Measurements from ENCODE around the gene RAB3GAP2.

- no peak for TF ChIP-seq POLR2AphosphoS5 (IDR thresholded peaks at IDR 0.05; ENCODE audit: low read depth, low read length)
- TF ChIP-seq POLR2A (IDR thresholded peaks at IDR 0.05; ENCODE audit: low read depth, low read length) = no peak
Observed at GRCh38 chr1:220235462-220235861, 36.8 kb downstream of the RAB3GAP2 start.
